22Rv1 (cell line): ENCODE results near the gene DPH2.
A peak's percentile ranks its signal among the peaks of the same experiment; 100 is the strongest.

Experiments
- H3K27ac ChIP-seq: fragments of 450-650 bp; 2 replicates; pipeline ENCODE4 v1.5.1; 2017
- CTCF ChIP-seq: fragments of 450-650 bp; IDR thresholded peaks from 2 replicates; pipeline ENCODE4 v1.5.1; 2017; ENCODE audit warnings: mild to moderate bottlenecking
- ZFX ChIP-seq: fragments of 450-650 bp; IDR thresholded peaks from 2 replicates; pipeline ENCODE4 v1.6.1; 2017; ENCODE audit warnings: antibody characterized with exemption, borderline replicate concordance

DPH2 gene

GRCh38 chr1:43970911-43971310, 1.1 kb downstream of the DPH2 start:
- no peak overlapping the region for H3K27ac ChIP-seq
- no peak for TF ChIP-seq ZFX
- TF ChIP-seq CTCF: no peak

- H3K27ac ChIP-seq: no peak overlapping the region
- TF ChIP-seq CTCF (no peak), ZFX (no peak)
Observed at GRCh38 chr1:43971336-43971980, 1.6 kb downstream of the DPH2 start.

GRCh38 chr1:43973981-43974442, 4.2 kb downstream of the DPH2 start:
- H3K27ac ChIP-seq: peak overlapping the region; percentile 94
- TF ChIP-seq ZFX (no peak), CTCF (no peak)

- H3K27ac ChIP-seq: peak within 1 kb of the TSS; percentile 94
- TF ChIP-seq CTCF (no peak), ZFX (no peak)
Observed at GRCh38 chr1:43974443-43975248, 4.8 kb downstream of the DPH2 start, which contains the start of gene ATP6V0B. ATP6V0B (plus strand) TSS chr1:43974960; CDS start chr1:43975041, 81 bp downstream.

GRCh38 chr1:43975249-43975961, 5.6 kb downstream of the DPH2 start:
- TF ChIP-seq ZFX (no peak), CTCF (no peak)
- peak overlapping the region; percentile 94 for H3K27ac ChIP-seq

GRCh38 chr1:43976045-43976444, 6.2 kb downstream of the DPH2 start:
- TF ChIP-seq CTCF (no peak), ZFX (no peak)
- peak overlapping the region; percentile 94 for H3K27ac ChIP-seq

GRCh38 chr1:43976890-43977289, 7.1 kb downstream of the DPH2 start:
- peak overlapping the region; percentile 94 for H3K27ac ChIP-seq
- TF ChIP-seq ZFX (no peak), CTCF (no peak)
